Natural killer cell (primary cell): ENCODE data around the gene PALS2. TPM values are rescaled to one million over a fixed set of nuclear protein-coding genes. Genes with fewer than 3 reads are reported as not detected.

ENCODE experiments used
- ATAC-seq, 3 donors: fragments of 150-1000 bp in 2 of 3; fragments of 200-7000 bp in 1 of 3; cut with Tn5 transposase; 1 replicate in 1 of 3; 2 replicates in 2 of 3; pipeline ENCODE4 v1.10.0; 2021; ENCODE audit warnings: mild to moderate bottlenecking in 2 of 3, moderate library complexity in 2 of 3
- DNase-seq, 2 donors: peaks; one replicate each; pipeline versions ENCODE4 v3.0.0 to v3.0.0-alpha.2; 2013 to 2021; ENCODE audit warnings: mixed read lengths in 1 of 2
- H3K27ac ChIP-seq: one replicate; pipeline ENCODE4 v1.5.1; 2013; ENCODE audit warnings: mild to moderate bottlenecking, low read length
- H3K27me3 ChIP-seq: one replicate; pipeline ENCODE4 v1.6.1; 2013; ENCODE audit warnings: low read length; ENCODE audit not compliant: control insufficient read depth, insufficient read depth
- H3K36me3 ChIP-seq: one replicate; pipeline ENCODE4 v1.6.1; 2013; ENCODE audit warnings: low read length; ENCODE audit not compliant: control insufficient read depth, insufficient read depth
- H3K4me1 ChIP-seq: one replicate; pipeline ENCODE4 v1.6.1; 2013; ENCODE audit warnings: low read length; ENCODE audit not compliant: control insufficient read depth, insufficient read depth
- H3K4me3 ChIP-seq: one replicate; pipeline ENCODE4 v1.5.1; 2013; ENCODE audit warnings: low read length
- H3K9me3 ChIP-seq: one replicate; pipeline ENCODE4 v1.6.1; 2013; ENCODE audit warnings: low read length; ENCODE audit not compliant: control insufficient read depth, insufficient read depth
- H3K27ac Mint-ChIP-seq, 2 donors: one replicate each; pipeline ENCODE4 v1.8.0; 2022; ENCODE audit warnings: mild to moderate bottlenecking in 2 of 2, mixed read lengths in 2 of 2, moderate library complexity in 1 of 2
- H3K27me3 Mint-ChIP-seq, 2 donors: one replicate each; pipeline ENCODE4 v1.8.0; 2022; ENCODE audit warnings: low read depth in 2 of 2, mixed read lengths in 2 of 2
- H3K36me3 Mint-ChIP-seq: one replicate; pipeline ENCODE4 v1.8.0; 2022; ENCODE audit warnings: mixed read lengths
- H3K4me1 Mint-ChIP-seq, 2 donors: one replicate each; pipeline ENCODE4 v1.8.0; 2022; ENCODE audit warnings: mixed read lengths in 2 of 2
- H3K4me3 Mint-ChIP-seq: one replicate; pipeline ENCODE4 v1.8.0; 2022; ENCODE audit warnings: mild to moderate bottlenecking, moderate library complexity, mixed read lengths
- H3K9me3 Mint-ChIP-seq, 2 donors: one replicate each; pipeline ENCODE4 v1.8.0; 2022; ENCODE audit warnings: mixed read lengths in 2 of 2
- whole genome bisulfite sequencing: methylation state at CpG from one replicate; pipeline ENCODE4 v1.1.7; 2013; ENCODE audit warnings: missing lambda C conversion rate; ENCODE audit not compliant: insufficient coverage; 5-methylcytosine and 5-hydroxymethylcytosine counted together
- intact Hi-C: fragments of 100-400 bp; cut with micrococcal nuclease; formaldehyde crosslinking; loops from one replicate; pipeline ENCODE4 v1.14.2; 2022
- total RNA-seq, 4 donors: library from RNA; stranded (reverse); fragments of 120-200 nt in 1 of 4; gene quantifications; one replicate each; pipeline versions ENCODE4 v1.2.3 to v1.2.4, GENCODE V29; 2013 to 2022
- TF ChIP-seq, protein P1 (sequence below): fragments of 200-600 bp; IDR thresholded peaks from one replicate; pipeline ENCODE4 v1.8.0; 2022; ENCODE audit warnings: antibody characterized with exemption

Gene PALS2
- total RNA-seq, 3 donors from 2014 or later (not counting 1 experiment from before 2014, with no cell fraction given), result 15.2 to 16.3 (median 15.4) TPM

DNA sequence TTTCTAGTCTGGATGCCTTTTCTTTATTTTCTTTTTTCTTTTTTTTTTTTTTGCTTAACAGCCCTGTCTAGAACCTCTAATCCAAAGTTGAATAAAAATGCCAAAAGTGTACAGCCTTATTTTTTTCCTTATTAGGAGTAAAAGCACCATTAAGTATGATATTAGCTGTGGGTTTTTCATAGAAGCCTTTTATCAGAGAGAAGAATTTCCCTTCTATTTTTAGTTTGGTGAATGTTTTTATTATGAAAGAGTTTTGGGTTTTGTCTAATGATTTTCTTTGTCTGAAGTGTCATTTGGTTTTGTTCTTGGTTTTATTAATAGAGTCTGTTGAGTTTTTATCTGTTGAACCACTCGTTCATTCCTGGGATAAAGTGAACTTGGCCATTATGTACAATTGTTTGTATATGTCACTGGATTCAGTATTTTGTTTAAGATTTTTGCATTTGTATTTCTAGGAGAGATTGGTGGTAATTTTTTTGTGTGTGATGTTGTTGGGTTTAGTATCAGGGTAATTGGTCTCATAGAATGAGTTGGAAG, 49.5 kb downstream of the PALS2 start:
- H3K27me3 Mint-ChIP-seq, result peaks cover 0 to 4% of the 10 kb centered on the region in 2 donors
- no peak overlapping the region for H3K27ac Mint-ChIP-seq
- H3K4me3 Mint-ChIP-seq, result no peak overlapping the region
- WGBS, result 86% methylated on average over 1 of the region's 1 CpG
- H3K27me3 ChIP-seq, result no peaks in the 10 kb centered on the region
- DNase-seq, result no peak
- no peaks in the 10 kb centered on the region for H3K36me3 ChIP-seq
- H3K4me1 Mint-ChIP-seq, result peaks cover 0 to 10% of the 10 kb centered on the region in 2 donors
- no peak overlapping the region for H3K4me3 ChIP-seq
- H3K4me1 ChIP-seq, result no peaks in the 10 kb centered on the region
- intact Hi-C loops, result no loop called here
- no peaks in the 10 kb centered on the region for H3K36me3 Mint-ChIP-seq
- TF ChIP-seq, protein P1, sequence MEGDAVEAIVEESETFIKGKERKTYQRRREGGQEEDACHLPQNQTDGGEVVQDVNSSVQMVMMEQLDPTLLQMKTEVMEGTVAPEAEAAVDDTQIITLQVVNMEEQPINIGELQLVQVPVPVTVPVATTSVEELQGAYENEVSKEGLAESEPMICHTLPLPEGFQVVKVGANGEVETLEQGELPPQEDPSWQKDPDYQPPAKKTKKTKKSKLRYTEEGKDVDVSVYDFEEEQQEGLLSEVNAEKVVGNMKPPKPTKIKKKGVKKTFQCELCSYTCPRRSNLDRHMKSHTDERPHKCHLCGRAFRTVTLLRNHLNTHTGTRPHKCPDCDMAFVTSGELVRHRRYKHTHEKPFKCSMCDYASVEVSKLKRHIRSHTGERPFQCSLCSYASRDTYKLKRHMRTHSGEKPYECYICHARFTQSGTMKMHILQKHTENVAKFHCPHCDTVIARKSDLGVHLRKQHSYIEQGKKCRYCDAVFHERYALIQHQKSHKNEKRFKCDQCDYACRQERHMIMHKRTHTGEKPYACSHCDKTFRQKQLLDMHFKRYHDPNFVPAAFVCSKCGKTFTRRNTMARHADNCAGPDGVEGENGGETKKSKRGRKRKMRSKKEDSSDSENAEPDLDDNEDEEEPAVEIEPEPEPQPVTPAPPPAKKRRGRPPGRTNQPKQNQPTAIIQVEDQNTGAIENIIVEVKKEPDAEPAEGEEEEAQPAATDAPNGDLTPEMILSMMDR, result no peak
- H3K9me3 Mint-ChIP-seq, result peaks cover 5 to 9% of the 10 kb centered on the region in 2 donors
- ATAC-seq, result no peak
- H3K9me3 ChIP-seq, result peaks cover 2% of the 10 kb centered on the region
- no peak overlapping the region for H3K27ac ChIP-seq

Other genes with a start within 250 kb of the PALS2 start
- under 1 TPM in 2 of 3 donors, not detected in 1; 0.20 to 0.31 TPM for gene GSDME, start 184.0 kb downstream of the PALS2 start, total RNA-seq